B cell (primary cell): Measurements from ENCODE around the gene KCTD10.

Experiments
- EZH2 ChIP-seq: IDR thresholded peaks from 2 replicates; pipeline ENCODE4 v1.6.1; 2012; ENCODE audit warnings: borderline replicate concordance, low read depth, mild to moderate bottlenecking, moderate library complexity, low read length; ENCODE audit not compliant: insufficient read depth, poor library complexity, severe bottlenecking
- TF ChIP-seq, protein P1 (sequence below): fragments of 200-600 bp; IDR thresholded peaks from one replicate; pipeline ENCODE4 v1.8.0; 2022; ENCODE audit warnings: antibody characterized with exemption, mild to moderate bottlenecking

DNA sequence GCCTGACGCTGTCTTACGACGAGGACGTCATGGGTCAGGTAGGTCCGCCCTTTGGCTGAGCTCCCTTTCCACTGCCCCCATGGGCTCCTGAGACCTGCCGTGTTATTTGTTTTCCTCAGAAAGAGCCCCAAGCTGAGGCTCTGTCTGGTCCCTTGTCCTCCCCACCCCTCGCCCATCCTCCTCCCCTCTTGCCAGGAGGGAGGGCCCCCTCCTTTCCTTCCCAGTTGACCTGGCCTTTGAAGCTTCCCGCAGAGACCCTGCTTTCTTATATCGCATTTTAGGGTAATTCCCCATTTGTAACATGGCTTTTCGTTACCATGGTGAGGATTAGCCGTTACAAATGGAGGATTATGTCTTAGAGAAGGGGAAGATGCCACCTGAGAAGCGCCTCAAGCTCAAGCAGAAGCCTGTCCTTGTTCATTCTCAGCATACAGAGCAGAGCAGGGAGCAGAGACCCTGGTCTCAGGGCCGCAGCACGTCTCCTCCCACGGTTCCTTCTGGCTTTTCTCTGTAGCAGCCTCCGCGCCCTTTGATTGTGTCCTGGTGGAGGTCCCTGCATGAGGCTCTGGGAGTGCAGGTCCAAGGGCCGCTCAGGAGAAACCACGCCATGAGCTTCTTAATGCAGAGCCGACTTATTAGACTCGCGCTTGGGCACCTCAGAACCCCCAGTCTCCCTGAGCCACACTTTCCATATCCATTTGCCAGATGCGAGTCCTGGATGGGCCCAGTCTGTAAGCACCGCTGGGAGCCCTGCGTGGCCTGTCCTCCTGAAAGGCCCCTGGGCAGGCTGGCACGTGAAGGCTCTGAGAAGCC is 47.6 kb upstream of the KCTD10 start:
- TF ChIP-seq, protein P1, sequence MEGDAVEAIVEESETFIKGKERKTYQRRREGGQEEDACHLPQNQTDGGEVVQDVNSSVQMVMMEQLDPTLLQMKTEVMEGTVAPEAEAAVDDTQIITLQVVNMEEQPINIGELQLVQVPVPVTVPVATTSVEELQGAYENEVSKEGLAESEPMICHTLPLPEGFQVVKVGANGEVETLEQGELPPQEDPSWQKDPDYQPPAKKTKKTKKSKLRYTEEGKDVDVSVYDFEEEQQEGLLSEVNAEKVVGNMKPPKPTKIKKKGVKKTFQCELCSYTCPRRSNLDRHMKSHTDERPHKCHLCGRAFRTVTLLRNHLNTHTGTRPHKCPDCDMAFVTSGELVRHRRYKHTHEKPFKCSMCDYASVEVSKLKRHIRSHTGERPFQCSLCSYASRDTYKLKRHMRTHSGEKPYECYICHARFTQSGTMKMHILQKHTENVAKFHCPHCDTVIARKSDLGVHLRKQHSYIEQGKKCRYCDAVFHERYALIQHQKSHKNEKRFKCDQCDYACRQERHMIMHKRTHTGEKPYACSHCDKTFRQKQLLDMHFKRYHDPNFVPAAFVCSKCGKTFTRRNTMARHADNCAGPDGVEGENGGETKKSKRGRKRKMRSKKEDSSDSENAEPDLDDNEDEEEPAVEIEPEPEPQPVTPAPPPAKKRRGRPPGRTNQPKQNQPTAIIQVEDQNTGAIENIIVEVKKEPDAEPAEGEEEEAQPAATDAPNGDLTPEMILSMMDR = no peak
- no peak for TF ChIP-seq EZH2
